Fibroblast of lung (primary cell): ENCODE results near the gene KLHL3. TPM values are rescaled to one million over a fixed set of nuclear protein-coding genes. Genes with fewer than 3 reads are reported as not detected.

ENCODE experiments used
- DNase-seq, 2 donors: peaks; one replicate each; pipeline versions ENCODE4 v3.0.0 to v3.0.0-alpha.2; 2010; ENCODE audit warnings: low read depth in 2 of 2
- H2AFZ ChIP-seq: 2 replicates; pipeline ENCODE4 v1.5.1; 2012; ENCODE audit warnings: low read length, control low read depth, inconsistent platforms
- H3K27ac ChIP-seq: 2 replicates; pipeline ENCODE4 v1.5.1; 2011; ENCODE audit warnings: low read length, control low read depth; ENCODE audit not compliant: insufficient read depth
- H3K27me3 ChIP-seq: 2 replicates; pipeline ENCODE4 v1.5.1; 2011; ENCODE audit warnings: mild to moderate bottlenecking, low read length; ENCODE audit not compliant: control insufficient read depth, insufficient read depth
- H3K36me3 ChIP-seq: 2 replicates; pipeline ENCODE4 v1.5.1; 2011; ENCODE audit warnings: low read length; ENCODE audit not compliant: control insufficient read depth, insufficient read depth
- H3K4me1 ChIP-seq: 2 replicates; pipeline ENCODE4 v1.5.1; 2011; ENCODE audit warnings: low read length; ENCODE audit not compliant: control insufficient read depth, insufficient read depth; ENCODE audit errors: extremely low read depth
- H3K4me2 ChIP-seq: 2 replicates; pipeline ENCODE4 v1.5.1; 2011; ENCODE audit warnings: low read length, control low read depth; ENCODE audit not compliant: insufficient read depth; ENCODE audit errors: extremely low read depth
- H3K4me3 ChIP-seq, 4 experiments: fragments of 200-600 bp in 1 of 4; sonication (generic) in 1 of 4; replicated peaks in 1 of 4; 2 replicates each; pipeline ENCODE4 v1.5.1; 2011 to 2016; ENCODE audit warnings: low read length in 4 of 4, low read depth in 3 of 4, mild to moderate bottlenecking in 3 of 4, control low read depth in 2 of 4, inconsistent platforms in 1 of 4, mixed read lengths in 1 of 4; ENCODE audit not compliant: insufficient read depth in 1 of 4; ENCODE audit errors: control extremely low read depth in 1 of 4
- H3K79me2 ChIP-seq: 2 replicates; pipeline ENCODE4 v1.5.1; 2012; ENCODE audit warnings: mild to moderate bottlenecking, low read length, inconsistent platforms; ENCODE audit not compliant: control insufficient read depth, insufficient read depth
- H3K9ac ChIP-seq: 2 replicates; pipeline ENCODE4 v1.5.1; 2011; ENCODE audit warnings: mild to moderate bottlenecking, low read length, control low read depth; ENCODE audit not compliant: insufficient read depth
- H3K9me3 ChIP-seq: 2 replicates; pipeline ENCODE4 v1.5.1; 2012; ENCODE audit warnings: low read depth, low read length; ENCODE audit not compliant: control insufficient read depth, insufficient read depth
- H4K20me1 ChIP-seq: 2 replicates; pipeline ENCODE4 v1.5.1; 2011; ENCODE audit warnings: low read length; ENCODE audit not compliant: control insufficient read depth, insufficient read depth; ENCODE audit errors: extremely low read depth
- EZH2 ChIP-seq: IDR thresholded peaks from 2 replicates; pipeline ENCODE4 v1.5.1; 2012; ENCODE audit warnings: low read length, control low read depth, mild to moderate bottlenecking; ENCODE audit errors: missing control alignments
- polyA plus RNA-seq, 2 donors: library from polyadenylated mRNA; depleted of rRNA in 1 of 2; stranded (reverse) in 1 of 2; unstranded in 1 of 2; fragments of >200 nt; gene quantifications; 2 replicates each; pipeline ENCODE4 v1.2.1, GENCODE V29; 2011 to 2012; ENCODE audit warnings: missing spikeins in 1 of 2
- total RNA-seq: library from RNA; depleted of rRNA; stranded (reverse); fragments of >200 nt; gene quantifications from 2 replicates; pipeline ENCODE4 v1.2.1, GENCODE V29; 2014
- TF ChIP-seq, protein P1 (sequence below), 2 donors: IDR thresholded peaks in 1 of 2; conservative IDR thresholded peaks in 1 of 2; 1 replicate in 1 of 2; 2 replicates in 1 of 2; pipeline ENCODE4 v1.5.1; 2011 to 2012; ENCODE audit warnings: low read length in 2 of 2, control low read depth in 1 of 2, inconsistent platforms in 1 of 2, low read depth in 1 of 2, mild to moderate bottlenecking in 1 of 2

KLHL3 gene
- total and polyA plus RNA-seq, 2 donors (not counting 1 experiment from before 2014, with no cell fraction given) = 0.60 to 2.3 TPM

- DNase-seq = no peak
- no peaks in the 10 kb centered on the region for H3K36me3 ChIP-seq
- H3K4me3 ChIP-seq = no peak overlapping the region
- no peak overlapping the region for H3K4me2 ChIP-seq
- no peaks in the 10 kb centered on the region for H3K9me3 ChIP-seq
- H3K27ac ChIP-seq = no peak overlapping the region
- no peak overlapping the region for H3K9ac ChIP-seq
- TF ChIP-seq EZH2 = no peak
- TF ChIP-seq, protein P1, sequence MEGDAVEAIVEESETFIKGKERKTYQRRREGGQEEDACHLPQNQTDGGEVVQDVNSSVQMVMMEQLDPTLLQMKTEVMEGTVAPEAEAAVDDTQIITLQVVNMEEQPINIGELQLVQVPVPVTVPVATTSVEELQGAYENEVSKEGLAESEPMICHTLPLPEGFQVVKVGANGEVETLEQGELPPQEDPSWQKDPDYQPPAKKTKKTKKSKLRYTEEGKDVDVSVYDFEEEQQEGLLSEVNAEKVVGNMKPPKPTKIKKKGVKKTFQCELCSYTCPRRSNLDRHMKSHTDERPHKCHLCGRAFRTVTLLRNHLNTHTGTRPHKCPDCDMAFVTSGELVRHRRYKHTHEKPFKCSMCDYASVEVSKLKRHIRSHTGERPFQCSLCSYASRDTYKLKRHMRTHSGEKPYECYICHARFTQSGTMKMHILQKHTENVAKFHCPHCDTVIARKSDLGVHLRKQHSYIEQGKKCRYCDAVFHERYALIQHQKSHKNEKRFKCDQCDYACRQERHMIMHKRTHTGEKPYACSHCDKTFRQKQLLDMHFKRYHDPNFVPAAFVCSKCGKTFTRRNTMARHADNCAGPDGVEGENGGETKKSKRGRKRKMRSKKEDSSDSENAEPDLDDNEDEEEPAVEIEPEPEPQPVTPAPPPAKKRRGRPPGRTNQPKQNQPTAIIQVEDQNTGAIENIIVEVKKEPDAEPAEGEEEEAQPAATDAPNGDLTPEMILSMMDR (conservative IDR thresholded peaks at IDR 0.05 in 1 of 2, IDR thresholded peaks at IDR 0.05 in 1 of 2; ENCODE audit: low read depth in 1 of 2, low read length in 2 of 2) = no peak
- H3K79me2 ChIP-seq = no peaks in the 10 kb centered on the region
- no peak overlapping the region for H2AFZ ChIP-seq
- peaks cover 2% of the 10 kb centered on the region for H3K4me1 ChIP-seq
- no peaks in the 10 kb centered on the region for H4K20me1 ChIP-seq
- H3K27me3 ChIP-seq = no peaks in the 10 kb centered on the region
These were observed 114.6 kb downstream of the KLHL3 start for GRCh38 chr5:137621306-137621705.

GRCh38 chr5:137619191-137619870, 116.6 kb downstream of the KLHL3 start:
- Histone ChIP-seq H3K9me3 (no peaks in the 10 kb centered on the region), H4K20me1 (no peaks in the 10 kb centered on the region), H3K36me3 (no peaks in the 10 kb centered on the region), H2AFZ (no peak overlapping the region), H3K27ac (peak overlapping the region; percentile 11), H3K4me1 (peaks cover 2% of the 10 kb centered on the region), H3K79me2 (no peaks in the 10 kb centered on the region), H3K4me2 (peak overlapping the region; percentile 1), H3K27me3 (no peaks in the 10 kb centered on the region), H3K4me3 (no peak overlapping the region), H3K9ac (no peak overlapping the region)
- DNase-seq = peak; percentile 87 to 96
- no peak for TF ChIP-seq EZH2
- TF ChIP-seq, protein P1 (conservative IDR thresholded peaks at IDR 0.05 in 1 of 2, IDR thresholded peaks at IDR 0.05 in 1 of 2; ENCODE audit: low read depth in 1 of 2, low read length in 2 of 2) = no peak

GRCh38 chr5:137618476-137618875, 117.4 kb downstream of the KLHL3 start:
- no peak overlapping the region for H3K4me2 ChIP-seq

More at GRCh38 chr5:137618476-137618875, 117.4 kb downstream of the KLHL3 start:
- H4K20me1 ChIP-seq = no peaks in the 10 kb centered on the region
- no peaks in the 10 kb centered on the region for H3K79me2 ChIP-seq
- H3K4me3 ChIP-seq = no peak overlapping the region
- H3K9ac ChIP-seq = no peak overlapping the region
- no peaks in the 10 kb centered on the region for H3K36me3 ChIP-seq
- TF ChIP-seq, protein P1 (conservative IDR thresholded peaks at IDR 0.05 in 1 of 2, IDR thresholded peaks at IDR 0.05 in 1 of 2; ENCODE audit: low read depth in 1 of 2, low read length in 2 of 2) = no peak
- TF ChIP-seq EZH2 = no peak
- no peak for DNase-seq
- no peak overlapping the region for H3K27ac ChIP-seq
- H3K4me1 ChIP-seq = peaks cover 2% of the 10 kb centered on the region
- H3K27me3 ChIP-seq = no peaks in the 10 kb centered on the region
- no peak overlapping the region for H2AFZ ChIP-seq
- H3K9me3 ChIP-seq = no peaks in the 10 kb centered on the region
